Skeletal muscle satellite cell (primary cell): ENCODE data around the gene ACOT12.
"Not testable (repeated sequence)": the region's sequence is repeated elsewhere in the genome, so short reads cannot be mapped to it uniquely, and the experiment has no call there.

Source experiments
- H3K27me3 ChIP-seq: 2 replicates; pipeline ENCODE4 v1.7.0; 2013; ENCODE audit warnings: low read length; ENCODE audit not compliant: control insufficient read depth, insufficient read depth
- H3K36me3 ChIP-seq: 2 replicates; pipeline ENCODE4 v1.7.0; 2013; ENCODE audit warnings: mild to moderate bottlenecking, control low read depth, low read length; ENCODE audit not compliant: insufficient read depth
- H3K4me1 ChIP-seq: 2 replicates; pipeline ENCODE4 v1.7.0; 2013; ENCODE audit warnings: low read length; ENCODE audit not compliant: control insufficient read depth, insufficient read depth
- H3K4me2 ChIP-seq: 2 replicates; pipeline ENCODE4 v1.7.0; 2013; ENCODE audit warnings: mild to moderate bottlenecking, low read length
- H3K4me3 ChIP-seq: 2 replicates; pipeline ENCODE4 v1.7.0; 2013; ENCODE audit warnings: low read length
- H3K9ac ChIP-seq: 2 replicates; pipeline ENCODE4 v1.7.0; 2013; ENCODE audit warnings: mild to moderate bottlenecking, low read depth, low read length, moderate library complexity
- H3K9me3 ChIP-seq: replicated peaks from 2 replicates; pipeline ENCODE4 v1.7.0; 2013; ENCODE audit warnings: mild to moderate bottlenecking, control low read depth, low read length

ACOT12 gene

DNA sequence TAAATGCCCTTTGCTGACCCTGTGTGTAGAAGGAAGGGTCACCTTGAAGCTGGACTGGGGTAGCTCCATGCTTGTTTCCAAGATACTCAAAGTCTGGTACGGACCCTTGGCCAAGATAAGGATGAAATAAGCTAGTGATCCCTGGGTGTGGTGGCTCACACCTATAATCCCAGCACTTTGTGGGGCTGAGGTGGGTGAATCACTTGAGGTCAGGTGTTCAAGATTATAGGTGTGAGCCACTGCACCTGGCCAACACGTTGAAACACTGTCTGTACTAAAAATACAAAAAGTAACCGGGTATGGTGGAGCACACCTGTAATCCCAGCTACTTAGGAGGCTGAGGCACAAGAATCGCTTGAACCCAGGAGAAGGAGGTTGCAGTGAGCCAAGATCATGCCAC is 33.3 kb downstream of the ACOT12 start:
- H3K9ac ChIP-seq = no peak overlapping the region
- H3K9me3 ChIP-seq = no peaks in the 10 kb centered on the region
- no peak overlapping the region for H3K4me2 ChIP-seq
- no peaks in the 10 kb centered on the region for H3K27me3 ChIP-seq
- H3K4me1 ChIP-seq = no peaks in the 10 kb centered on the region
- no peak overlapping the region for H3K4me3 ChIP-seq
- H3K36me3 ChIP-seq = no peaks in the 10 kb centered on the region

DNA sequence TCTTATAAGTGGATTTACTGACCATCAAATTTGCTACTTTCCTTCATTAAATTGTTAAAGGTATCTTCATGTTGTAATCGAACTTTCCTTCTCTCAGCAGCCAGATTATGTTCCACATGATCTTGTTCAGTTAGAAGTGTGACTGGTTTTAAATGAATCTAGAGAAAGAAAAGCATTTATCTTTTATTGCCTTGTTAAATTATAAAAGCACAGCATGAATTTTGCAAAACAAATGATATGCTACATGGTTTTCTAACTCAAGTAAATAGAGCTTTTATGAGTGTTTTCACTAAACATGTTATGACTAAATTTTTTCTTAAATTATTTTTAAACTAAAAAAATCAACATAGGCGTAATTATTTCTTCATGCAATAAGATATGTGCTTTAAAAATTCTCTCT is 34.1 kb downstream of the ACOT12 start:
- H3K9me3 ChIP-seq = no peaks in the 10 kb centered on the region
- no peaks in the 10 kb centered on the region for H3K4me1 ChIP-seq
- H3K4me2 ChIP-seq = no peak overlapping the region
- H3K9ac ChIP-seq = no peak overlapping the region
- H3K4me3 ChIP-seq = no peak overlapping the region
- H3K27me3 ChIP-seq = no peaks in the 10 kb centered on the region
- no peaks in the 10 kb centered on the region for H3K36me3 ChIP-seq

DNA sequence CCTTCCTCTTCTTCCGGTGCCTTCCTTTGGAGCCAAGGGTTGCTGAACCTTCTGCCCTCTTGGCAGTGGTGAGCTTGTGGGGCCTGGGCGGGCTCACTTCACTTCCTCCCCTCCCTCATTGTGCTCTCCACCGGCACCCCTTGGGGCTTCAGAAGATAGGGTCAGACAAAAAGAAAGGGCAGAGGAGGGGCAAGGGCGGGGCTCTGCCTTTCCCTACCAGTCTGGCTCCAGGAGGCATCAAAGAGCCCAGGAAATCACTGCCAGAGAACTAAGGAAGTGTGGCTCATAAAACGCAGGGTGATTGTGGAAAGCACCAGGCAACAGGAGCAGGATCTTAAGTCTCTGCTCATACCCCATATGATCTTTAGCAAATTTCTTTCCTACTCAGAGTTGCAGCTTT is 34.8 kb downstream of the ACOT12 start:
- H3K9me3 ChIP-seq = no peaks in the 10 kb centered on the region
- no peaks in the 10 kb centered on the region for H3K4me1 ChIP-seq
- H3K4me3 ChIP-seq = no peak overlapping the region
- H3K9ac ChIP-seq = no peak overlapping the region
- H3K4me2 ChIP-seq = no peak overlapping the region
- no peaks in the 10 kb centered on the region for H3K27me3 ChIP-seq
- no peaks in the 10 kb centered on the region for H3K36me3 ChIP-seq

DNA sequence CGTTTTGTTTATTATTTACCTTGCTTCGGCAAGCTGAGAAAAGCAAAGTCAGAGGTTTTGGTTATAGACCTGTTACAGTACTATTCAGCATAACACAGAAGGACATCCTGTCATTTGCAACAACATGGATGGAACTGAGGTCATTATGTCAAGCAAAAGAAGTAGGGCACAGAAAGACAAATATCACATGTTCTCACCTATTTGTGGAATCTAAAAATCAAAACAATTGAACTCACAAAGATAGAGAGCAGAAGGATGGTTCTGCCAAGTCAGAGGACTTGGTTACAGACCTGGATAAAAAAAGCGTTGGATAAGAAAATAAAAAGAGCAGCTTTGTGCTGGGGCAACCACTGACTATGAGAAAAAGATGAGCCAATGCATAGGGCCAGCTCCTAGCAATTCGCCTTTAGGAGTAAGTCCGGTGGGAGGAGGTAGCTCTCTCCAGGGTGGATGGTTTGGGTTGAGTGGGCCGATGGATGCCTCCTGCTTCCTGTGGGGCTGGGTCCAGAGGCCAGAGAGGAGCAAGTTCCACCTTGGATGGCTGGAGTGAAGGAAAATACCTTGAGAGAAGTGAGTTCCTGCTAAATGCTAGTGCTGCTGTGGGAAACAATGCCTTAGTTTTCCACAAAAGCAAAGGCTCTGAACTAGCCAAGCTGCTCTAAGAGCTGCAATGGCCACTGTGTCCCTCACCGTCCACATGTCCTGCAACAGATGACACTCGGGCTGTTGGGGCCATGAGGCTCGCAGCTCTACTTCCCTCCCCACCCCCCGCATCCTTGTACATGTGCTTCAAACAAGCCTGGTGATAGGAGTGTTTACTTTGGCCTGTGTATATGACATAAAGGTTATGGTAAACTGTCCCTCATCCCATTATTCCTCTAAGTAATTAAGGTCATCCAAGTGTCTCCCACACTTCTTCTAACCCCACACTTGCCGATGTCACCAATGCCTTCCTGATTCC is 38.4 kb downstream of the ACOT12 start:
- H3K4me2 ChIP-seq = no peak overlapping the region

DNA sequence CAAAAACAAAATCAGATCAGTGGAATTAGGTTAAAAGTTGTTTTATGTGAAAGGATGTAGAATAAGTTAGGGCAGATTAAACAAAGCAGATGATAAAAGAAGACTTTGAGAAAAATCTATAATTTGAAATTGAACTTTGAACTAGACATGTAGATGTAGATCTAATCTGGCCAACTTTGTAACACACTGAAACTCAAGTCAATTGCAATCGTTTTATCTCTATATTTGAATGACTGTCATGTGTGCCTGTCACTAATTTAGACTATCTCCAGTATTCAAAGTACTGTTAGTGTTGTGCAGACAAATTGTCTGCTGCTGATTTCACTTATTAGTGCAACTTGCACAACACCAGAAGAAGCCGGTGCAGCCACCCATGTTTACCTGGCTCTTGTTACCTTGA is 39.8 kb downstream of the ACOT12 start:
- H3K4me3 ChIP-seq = no peak overlapping the region
- no peaks in the 10 kb centered on the region for H3K36me3 ChIP-seq
- no peaks in the 10 kb centered on the region for H3K9me3 ChIP-seq
- no peaks in the 10 kb centered on the region for H3K27me3 ChIP-seq
- no peak overlapping the region for H3K4me2 ChIP-seq
- no peak overlapping the region for H3K9ac ChIP-seq
- no peaks in the 10 kb centered on the region for H3K4me1 ChIP-seq

More for the DNA sequence above, 38.4 kb downstream of the ACOT12 start:
- H3K9me3 ChIP-seq = no peaks in the 10 kb centered on the region
- H3K36me3 ChIP-seq = no peaks in the 10 kb centered on the region
- H3K4me1 ChIP-seq = no peaks in the 10 kb centered on the region
- no peak overlapping the region for H3K4me3 ChIP-seq
- H3K27me3 ChIP-seq = no peaks in the 10 kb centered on the region
- H3K9ac ChIP-seq = no peak overlapping the region

DNA sequence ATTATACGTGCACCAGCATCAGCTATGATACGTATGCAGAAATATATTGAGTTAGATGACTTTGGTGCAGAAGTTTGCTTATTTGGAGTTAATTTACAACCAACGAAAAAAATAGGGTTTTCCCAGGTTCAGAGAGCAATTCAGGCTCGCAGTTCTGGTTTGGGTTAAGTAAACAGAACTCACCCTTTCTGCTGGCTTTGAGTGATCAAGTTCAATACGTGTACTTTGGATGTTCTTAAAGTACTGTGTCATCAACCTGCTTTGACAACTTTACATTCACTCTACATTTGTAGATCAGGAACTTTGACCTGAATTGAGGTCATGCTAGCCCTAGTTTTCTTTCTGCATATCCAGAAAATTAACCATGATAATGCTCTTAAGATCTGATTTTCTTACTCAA is 40.7 kb downstream of the ACOT12 start:
- Histone ChIP-seq H3K27me3 (no peaks in the 10 kb centered on the region), H3K4me3 (no peak overlapping the region)

DNA sequence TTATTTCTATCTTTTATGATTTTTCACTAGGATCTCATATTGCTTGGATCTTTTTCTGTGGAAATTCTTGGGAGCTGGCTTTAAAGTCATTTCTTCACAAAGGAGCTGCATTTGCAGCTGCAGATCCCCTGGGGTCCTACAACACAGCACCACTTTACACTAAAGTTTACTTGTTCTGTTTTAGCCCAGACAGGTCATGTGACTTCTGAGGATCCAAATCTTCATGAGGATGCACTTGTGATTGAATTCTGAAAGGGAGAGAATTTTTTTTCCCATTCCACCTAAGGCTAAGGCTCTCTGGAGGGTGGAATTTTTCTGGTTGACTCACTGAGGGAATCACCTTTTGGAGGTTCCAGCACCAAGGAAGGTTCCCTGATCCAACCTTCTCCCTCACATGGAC is 43.4 kb downstream of the ACOT12 start:
- Histone ChIP-seq H3K36me3 (no peaks in the 10 kb centered on the region), H3K4me1 (no peaks in the 10 kb centered on the region), H3K9me3 (no peaks in the 10 kb centered on the region), H3K4me3 (no peak overlapping the region), H3K27me3 (no peaks in the 10 kb centered on the region), H3K9ac (no peak overlapping the region), H3K4me2 (no peak overlapping the region)

More for the DNA sequence above, 40.7 kb downstream of the ACOT12 start:
- H3K36me3 ChIP-seq = no peaks in the 10 kb centered on the region
- H3K9me3 ChIP-seq = no peaks in the 10 kb centered on the region
- no peak overlapping the region for H3K4me2 ChIP-seq
- no peak overlapping the region for H3K9ac ChIP-seq
- H3K4me1 ChIP-seq = no peaks in the 10 kb centered on the region

DNA sequence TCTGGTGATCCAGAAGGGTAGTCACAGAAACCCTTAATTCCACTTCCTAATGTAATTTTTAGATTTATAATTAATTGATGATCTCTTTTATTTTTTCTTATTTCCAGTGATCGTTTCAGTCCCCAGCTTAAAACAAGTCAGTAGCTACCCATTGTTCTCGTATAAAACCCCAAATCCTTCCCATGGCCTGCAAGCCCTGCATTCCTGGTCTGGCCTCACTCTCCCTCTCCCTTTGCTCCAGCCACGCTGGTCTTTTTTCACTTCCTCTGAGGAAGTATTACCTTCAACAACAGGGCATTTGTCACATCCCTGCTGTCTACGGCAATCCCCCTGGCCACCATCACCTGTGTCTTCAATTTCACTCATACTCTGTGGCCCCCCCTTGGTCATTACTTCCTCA is 44.8 kb downstream of the ACOT12 start:
- H3K4me1 ChIP-seq = no peaks in the 10 kb centered on the region
- H3K27me3 ChIP-seq = no peaks in the 10 kb centered on the region
- no peaks in the 10 kb centered on the region for H3K9me3 ChIP-seq
- H3K4me3 ChIP-seq = no peak overlapping the region
- no peak overlapping the region for H3K4me2 ChIP-seq
- no peak overlapping the region for H3K9ac ChIP-seq
- H3K36me3 ChIP-seq = no peaks in the 10 kb centered on the region

DNA sequence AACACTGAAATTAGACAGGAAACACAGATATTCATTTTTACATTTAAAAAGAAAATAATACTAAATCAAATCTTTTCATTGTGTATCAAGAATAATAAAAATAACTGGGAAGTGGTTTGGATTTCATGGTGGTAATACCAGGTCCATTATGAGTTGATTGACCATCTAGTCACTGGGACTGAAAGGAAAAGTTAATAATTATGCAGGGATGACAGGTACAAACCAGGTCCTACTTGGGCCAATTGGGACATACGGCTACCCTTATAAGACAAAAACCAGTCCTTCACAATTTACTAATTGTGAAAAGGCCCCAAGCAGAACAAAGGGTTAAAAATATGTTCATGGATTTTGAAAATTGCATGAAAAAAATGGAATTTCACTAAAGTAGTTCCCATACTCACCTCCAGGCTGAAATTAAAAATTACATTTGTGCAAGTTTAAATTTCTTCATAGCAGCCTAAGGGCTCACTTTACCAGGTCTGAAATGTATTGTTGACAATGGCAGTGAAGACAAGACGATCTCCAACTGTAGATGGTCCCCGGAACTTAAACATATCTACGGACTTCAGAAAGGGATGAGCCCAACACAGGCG is 48.4 kb downstream of the ACOT12 start:
- H3K4me2 ChIP-seq = no peak overlapping the region
- no peak overlapping the region for H3K9ac ChIP-seq
- no peaks in the 10 kb centered on the region for H3K9me3 ChIP-seq
- no peaks in the 10 kb centered on the region for H3K27me3 ChIP-seq
- H3K4me1 ChIP-seq = no peaks in the 10 kb centered on the region
- no peaks in the 10 kb centered on the region for H3K36me3 ChIP-seq
- no peak overlapping the region for H3K4me3 ChIP-seq

DNA sequence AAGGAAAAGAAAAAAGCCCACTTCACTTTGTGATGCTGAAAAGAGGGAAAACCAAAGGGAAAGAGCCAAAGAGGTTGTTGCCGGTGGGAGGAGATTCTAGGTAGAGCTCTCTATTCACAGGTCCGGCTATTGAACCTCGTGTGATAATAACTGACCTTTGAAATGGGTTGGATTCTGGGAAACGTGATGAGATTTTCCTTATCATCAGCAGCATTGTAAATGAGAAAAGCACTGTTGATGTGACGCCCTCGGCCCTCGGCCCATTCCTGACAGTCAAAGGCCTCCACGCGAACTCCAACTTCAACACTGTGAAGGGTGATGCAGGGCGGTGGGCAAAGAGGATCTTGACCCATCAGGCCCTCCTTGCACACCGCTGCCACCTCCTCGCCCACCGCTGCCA is 49.2 kb downstream of the ACOT12 start:
- H3K9ac ChIP-seq = no peak overlapping the region
- H3K27me3 ChIP-seq = no peaks in the 10 kb centered on the region
- H3K36me3 ChIP-seq = no peaks in the 10 kb centered on the region
- H3K4me1 ChIP-seq = no peaks in the 10 kb centered on the region
- no peak overlapping the region for H3K4me3 ChIP-seq
- no peaks in the 10 kb centered on the region for H3K9me3 ChIP-seq
- H3K4me2 ChIP-seq = no peak overlapping the region

DNA sequence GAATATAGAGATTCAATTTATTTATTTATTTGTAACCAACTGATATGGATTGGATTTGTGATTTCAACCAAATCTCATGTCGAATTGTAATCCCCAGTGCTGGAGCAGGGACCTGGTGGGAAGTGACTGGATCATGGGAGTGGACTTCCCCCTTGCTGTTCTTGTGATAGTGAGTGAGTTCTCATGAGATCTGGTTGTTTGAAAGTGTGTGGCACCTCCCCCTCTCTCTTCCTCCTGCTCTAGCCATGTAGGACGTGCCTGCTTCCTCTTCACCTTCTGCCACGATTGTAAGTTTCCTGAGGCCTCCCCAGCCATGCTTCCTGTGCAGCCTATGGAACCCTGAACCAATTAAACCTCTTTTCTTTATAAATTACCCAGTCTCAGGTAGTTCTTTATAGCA is 55.7 kb downstream of the ACOT12 start:
- H3K4me1 ChIP-seq, H3K9ac ChIP-seq, H3K4me3 ChIP-seq, H3K9me3 ChIP-seq, H3K36me3 ChIP-seq, H3K4me2 ChIP-seq, H3K27me3 ChIP-seq: not testable (repeated sequence)

DNA sequence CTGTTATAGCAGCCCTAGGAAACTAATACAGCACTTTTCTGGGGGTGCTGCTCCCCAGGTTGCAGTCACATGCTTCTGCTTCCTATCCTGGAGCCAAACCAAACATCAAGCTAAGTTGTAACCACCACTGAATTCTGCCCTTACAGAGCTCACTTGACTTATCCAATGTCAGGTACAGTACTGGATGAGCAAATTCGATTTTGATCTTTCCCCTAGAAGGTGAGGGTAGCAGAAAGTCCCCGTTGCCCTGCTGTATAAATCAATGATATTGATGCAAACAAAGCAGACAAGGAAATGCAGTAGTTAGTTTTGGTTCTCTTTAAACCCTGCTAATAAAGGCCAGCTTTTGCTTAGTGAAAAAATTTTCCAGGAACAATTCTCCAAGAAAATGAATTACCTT is 56.1 kb downstream of the ACOT12 start:
- Histone ChIP-seq H3K9me3 (no peaks in the 10 kb centered on the region), H3K4me2 (no peak overlapping the region), H3K36me3 (no peaks in the 10 kb centered on the region), H3K4me1 (no peaks in the 10 kb centered on the region), H3K9ac (no peak overlapping the region), H3K27me3 (no peaks in the 10 kb centered on the region), H3K4me3 (no peak overlapping the region)
